ENCODE data around the gene SLC29A1.
A peak's percentile ranks its signal among the peaks of the same experiment; 100 is the strongest.

DNA sequence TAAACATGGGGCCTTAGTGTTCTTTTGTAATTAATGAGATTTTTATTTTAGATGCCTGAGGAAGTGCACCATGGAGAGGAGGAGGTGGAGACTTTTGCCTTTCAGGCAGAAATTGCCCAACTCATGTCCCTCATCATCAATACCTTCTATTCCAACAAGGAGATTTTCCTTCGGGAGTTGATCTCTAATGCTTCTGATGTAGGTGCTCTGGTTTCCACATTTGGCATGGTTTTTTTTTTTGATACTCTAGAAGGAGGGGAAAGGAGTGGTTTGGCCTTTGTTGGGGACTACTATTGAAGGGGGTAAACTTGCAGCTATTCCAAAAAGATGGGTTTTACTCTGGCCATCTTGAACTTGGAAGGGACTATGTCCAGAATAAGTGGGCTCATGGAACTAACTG lies 25.2 kb downstream of the SLC29A1 start:
- no peak for TF ChIP-seq JUNB (CRISPR knock-in tag; conservative IDR thresholded peaks at IDR 0.05)
- no peak for TF ChIP-seq KLF6 (CRISPR knock-in tag; IDR thresholded peaks at IDR 0.05; ENCODE audit: borderline replicate concordance)
- TF ChIP-seq TAF9B (IDR thresholded peaks at IDR 0.05; ENCODE audit: partially characterized antibody), result no peak
- TF ChIP-seq, protein P1, sequence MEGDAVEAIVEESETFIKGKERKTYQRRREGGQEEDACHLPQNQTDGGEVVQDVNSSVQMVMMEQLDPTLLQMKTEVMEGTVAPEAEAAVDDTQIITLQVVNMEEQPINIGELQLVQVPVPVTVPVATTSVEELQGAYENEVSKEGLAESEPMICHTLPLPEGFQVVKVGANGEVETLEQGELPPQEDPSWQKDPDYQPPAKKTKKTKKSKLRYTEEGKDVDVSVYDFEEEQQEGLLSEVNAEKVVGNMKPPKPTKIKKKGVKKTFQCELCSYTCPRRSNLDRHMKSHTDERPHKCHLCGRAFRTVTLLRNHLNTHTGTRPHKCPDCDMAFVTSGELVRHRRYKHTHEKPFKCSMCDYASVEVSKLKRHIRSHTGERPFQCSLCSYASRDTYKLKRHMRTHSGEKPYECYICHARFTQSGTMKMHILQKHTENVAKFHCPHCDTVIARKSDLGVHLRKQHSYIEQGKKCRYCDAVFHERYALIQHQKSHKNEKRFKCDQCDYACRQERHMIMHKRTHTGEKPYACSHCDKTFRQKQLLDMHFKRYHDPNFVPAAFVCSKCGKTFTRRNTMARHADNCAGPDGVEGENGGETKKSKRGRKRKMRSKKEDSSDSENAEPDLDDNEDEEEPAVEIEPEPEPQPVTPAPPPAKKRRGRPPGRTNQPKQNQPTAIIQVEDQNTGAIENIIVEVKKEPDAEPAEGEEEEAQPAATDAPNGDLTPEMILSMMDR (IDR thresholded peaks at IDR 0.05 in 2 of 3, conservative IDR thresholded peaks at IDR 0.05 in 1 of 3; ENCODE audit: insufficient read depth in 2 of 3, low read depth in 1 of 3, low read length in 3 of 3), result no peak
- TF ChIP-seq POLR2A (conservative IDR thresholded peaks at IDR 0.05), result 0 out of 2 replicates have a peak, but pooled peaks have one; percentile 6
- TF ChIP-seq, protein P2, sequence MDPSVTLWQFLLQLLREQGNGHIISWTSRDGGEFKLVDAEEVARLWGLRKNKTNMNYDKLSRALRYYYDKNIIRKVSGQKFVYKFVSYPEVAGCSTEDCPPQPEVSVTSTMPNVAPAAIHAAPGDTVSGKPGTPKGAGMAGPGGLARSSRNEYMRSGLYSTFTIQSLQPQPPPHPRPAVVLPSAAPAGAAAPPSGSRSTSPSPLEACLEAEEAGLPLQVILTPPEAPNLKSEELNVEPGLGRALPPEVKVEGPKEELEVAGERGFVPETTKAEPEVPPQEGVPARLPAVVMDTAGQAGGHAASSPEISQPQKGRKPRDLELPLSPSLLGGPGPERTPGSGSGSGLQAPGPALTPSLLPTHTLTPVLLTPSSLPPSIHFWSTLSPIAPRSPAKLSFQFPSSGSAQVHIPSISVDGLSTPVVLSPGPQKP (CRISPR knock-in tag; IDR thresholded peaks at IDR 0.05), result no peak
- TF ChIP-seq SMAD1 (IDR thresholded peaks at IDR 0.05; ENCODE audit: low read depth, low read length, partially characterized antibody), result no peak
- no peak for TF ChIP-seq POU5F1 (IDR thresholded peaks at IDR 0.05; ENCODE audit: borderline replicate concordance, low read depth, low read length, partially characterized antibody)
- TF ChIP-seq, protein P3, sequence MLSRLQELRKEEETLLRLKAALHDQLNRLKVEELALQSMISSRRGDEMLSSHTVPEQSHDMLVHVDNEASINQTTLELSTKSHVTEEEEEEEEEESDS (CRISPR knock-in tag; IDR thresholded peaks at IDR 0.05), result no peak
